Liver (tissue), 9 donors: ENCODE data around the gene MAT2A. TPM values are rescaled to one million over a fixed set of nuclear protein-coding genes. Genes with fewer than 3 reads are reported as not detected.

Source experiments
- DNase-seq: peaks from one replicate; pipeline ENCODE4 v3.0.0-alpha.2; 2017; ENCODE audit warnings: low spot score
- H3K27ac ChIP-seq, 2 donors: one replicate each; pipeline ENCODE4 v1.7.0; 2013; ENCODE audit warnings: inconsistent platforms in 2 of 2, low read length in 2 of 2, control low read depth in 1 of 2, low read depth in 1 of 2, mild to moderate bottlenecking in 1 of 2
- H3K27me3 ChIP-seq, 4 donors: one replicate each; pipeline versions ENCODE4 v1.6.1 to v1.7.0; 2013; ENCODE audit warnings: low read length in 3 of 4, inconsistent platforms in 1 of 4, mild to moderate bottlenecking in 1 of 4, moderate library complexity in 1 of 4; ENCODE audit not compliant: control insufficient read depth in 4 of 4, insufficient read depth in 4 of 4
- H3K36me3 ChIP-seq, 4 donors: one replicate each; pipeline versions ENCODE4 v1.6.1 to v1.7.0; 2013; ENCODE audit warnings: low read length in 3 of 4, mild to moderate bottlenecking in 3 of 4, low read depth in 1 of 4, moderate library complexity in 1 of 4; ENCODE audit not compliant: control insufficient read depth in 4 of 4, insufficient read depth in 3 of 4
- H3K4me1 ChIP-seq, 4 donors: one replicate each; pipeline versions ENCODE4 v1.6.1 to v1.7.0; 2013; ENCODE audit warnings: low read length in 3 of 4, mild to moderate bottlenecking in 3 of 4, moderate library complexity in 1 of 4; ENCODE audit not compliant: control insufficient read depth in 4 of 4, insufficient read depth in 4 of 4
- H3K4me3 ChIP-seq, 3 donors: one replicate each; pipeline versions ENCODE4 v1.6.1 to v1.7.0; 2013; ENCODE audit warnings: low read length in 3 of 3, control low read depth in 1 of 3, low read depth in 1 of 3, mild to moderate bottlenecking in 1 of 3
- H3K9ac ChIP-seq, 2 donors: one replicate each; pipeline ENCODE4 v1.7.0; 2013; ENCODE audit warnings: low read length in 2 of 2, mild to moderate bottlenecking in 2 of 2, moderate library complexity in 2 of 2, control low read depth in 1 of 2, low read depth in 1 of 2
- H3K9me3 ChIP-seq, 4 donors: one replicate each; pipeline versions ENCODE4 v1.6.1 to v1.7.0; 2013; ENCODE audit warnings: low read length in 3 of 4; ENCODE audit not compliant: control insufficient read depth in 4 of 4
- EGR1 ChIP-seq, 2 donors: IDR thresholded peaks; 2 replicates each; pipeline ENCODE4 v1.6.1; 2016 to 2018; ENCODE audit warnings: antibody characterized with exemption in 2 of 2, low read depth in 2 of 2
- GABPA ChIP-seq, 2 donors: IDR thresholded peaks in 1 of 2; conservative IDR thresholded peaks in 1 of 2; 2 replicates each; pipeline ENCODE4 v1.6.1; 2016; ENCODE audit warnings: antibody characterized with exemption in 2 of 2, mild to moderate bottlenecking in 1 of 2, moderate library complexity in 1 of 2
- HNF4G ChIP-seq: IDR thresholded peaks from 2 replicates; pipeline ENCODE4 v1.6.1; 2016; ENCODE audit warnings: antibody characterized with exemption
- JUND ChIP-seq, 2 donors: IDR thresholded peaks; 2 replicates each; pipeline ENCODE4 v1.6.1; 2016; ENCODE audit warnings: antibody characterized with exemption in 2 of 2
- NR2F2 ChIP-seq: IDR thresholded peaks from 2 replicates; pipeline ENCODE4 v1.6.1; 2016; ENCODE audit warnings: antibody characterized with exemption
- RAD21 ChIP-seq, 2 donors: IDR thresholded peaks; 2 replicates each; pipeline ENCODE4 v1.6.1; 2016; ENCODE audit warnings: antibody characterized with exemption in 2 of 2, mild to moderate bottlenecking in 2 of 2
- RXRA ChIP-seq, 2 donors: IDR thresholded peaks; 2 replicates each; pipeline ENCODE4 v1.6.1; 2017 to 2018; ENCODE audit warnings: antibody characterized with exemption in 2 of 2, mild to moderate bottlenecking in 1 of 2
- SP1 ChIP-seq: IDR thresholded peaks from 2 replicates; pipeline ENCODE4 v1.6.1; 2018; ENCODE audit warnings: antibody characterized with exemption, mild to moderate bottlenecking
- YY1 ChIP-seq: IDR thresholded peaks from 2 replicates; pipeline ENCODE4 v1.6.1; 2016; ENCODE audit warnings: antibody characterized with exemption, mild to moderate bottlenecking
- ZBTB33 ChIP-seq: IDR thresholded peaks from 2 replicates; pipeline ENCODE4 v1.6.1; 2016; ENCODE audit warnings: antibody characterized with exemption
- WGBS: extraction: QIAGEN DNeasy Blood & Tissue Kit; methylation state at CpG from one replicate; pipeline ENCODE4 v1.1.7; 2013; 5-methylcytosine and 5-hydroxymethylcytosine counted together
- polyA plus RNA-seq, 2 donors: library from polyadenylated mRNA; stranded (reverse) in 1 of 2; unstranded in 1 of 2; fragments of 200-250 nt in 1 of 2; fragments of >200 nt in 1 of 2; fragmentation: Nextera tagmentation in 1 of 2; extraction: Ambion mirVana in 1 of 2; gene quantifications; one replicate each; pipeline versions ENCODE4 v1.2.1 to v1.2.3, GENCODE V29; 2013 to 2015
- total RNA-seq, 2 donors: library from RNA; depleted of rRNA; stranded (reverse); fragments of >200 nt; gene quantifications; one replicate each; pipeline ENCODE4 v1.2.3, GENCODE V29; 2014
- TF ChIP-seq, protein P1 (sequence below): IDR thresholded peaks from 2 replicates; pipeline ENCODE4 v1.6.1; 2016; ENCODE audit warnings: antibody characterized with exemption
- TF ChIP-seq, protein P2 (sequence below): IDR thresholded peaks from 2 replicates; pipeline ENCODE4 v1.6.1; 2016; ENCODE audit warnings: antibody characterized with exemption, mild to moderate bottlenecking
- donor health status: healthy.
- donor health status: healthy.
- donor health status: healthy.
- donor health status: healthy.
- donor health status: healthy.

The MAT2A gene
- total and polyA plus RNA-seq, 4 donors = 48.3 to 104 (median 79.9) TPM

DNA sequence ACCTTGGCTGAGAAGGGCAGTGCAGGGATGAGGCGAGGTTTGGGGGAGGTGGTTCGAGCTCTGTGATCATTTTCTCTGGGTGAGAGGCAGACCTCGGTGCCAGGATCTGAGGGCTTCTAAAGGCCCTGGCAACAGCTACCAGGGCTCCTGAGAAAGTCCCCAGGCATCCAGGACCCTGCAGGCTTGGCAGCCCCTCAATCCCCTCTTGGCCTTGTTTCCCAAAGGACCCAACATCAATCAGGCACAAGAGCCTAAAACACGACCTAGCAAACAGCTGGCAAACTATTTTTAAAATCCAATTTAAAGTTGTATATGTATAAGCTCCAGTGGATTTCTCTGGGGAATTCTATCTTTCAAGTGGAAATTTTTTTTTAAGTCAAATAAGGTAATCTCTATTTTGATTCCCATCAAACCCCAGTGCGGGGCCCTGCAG, 15.0 kb upstream of the MAT2A start:
- DNase-seq = no peak
- H3K36me3 ChIP-seq = no peaks in the 10 kb centered on the region
- H3K4me1 ChIP-seq = peaks cover 2 to 14% (median 12%) of the 10 kb centered on the region in 4 donors
- no peak overlapping the region for H3K27ac ChIP-seq
- WGBS = 86% methylated on average over 5 of the region's 5 CpGs
- H3K9ac ChIP-seq = no peak overlapping the region
- no peaks in the 10 kb centered on the region for H3K9me3 ChIP-seq
- H3K4me3 ChIP-seq = no peak overlapping the region
- TF ChIP-seq RXRA (IDR thresholded peaks at IDR 0.05) (no peak), GABPA (IDR thresholded peaks at IDR 0.05 in 1 of 2, conservative IDR thresholded peaks at IDR 0.05 in 1 of 2) (no peak), EGR1 (IDR thresholded peaks at IDR 0.05; ENCODE audit: low read depth in 2 of 2) (no peak), YY1 (no peak), RAD21 (IDR thresholded peaks at IDR 0.05) (no peak), SP1 (no peak), NR2F2 (no peak)
- TF ChIP-seq, protein P1, sequence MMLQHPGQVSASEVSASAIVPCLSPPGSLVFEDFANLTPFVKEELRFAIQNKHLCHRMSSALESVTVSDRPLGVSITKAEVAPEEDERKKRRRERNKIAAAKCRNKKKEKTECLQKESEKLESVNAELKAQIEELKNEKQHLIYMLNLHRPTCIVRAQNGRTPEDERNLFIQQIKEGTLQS = no peak
- TF ChIP-seq, protein P2, sequence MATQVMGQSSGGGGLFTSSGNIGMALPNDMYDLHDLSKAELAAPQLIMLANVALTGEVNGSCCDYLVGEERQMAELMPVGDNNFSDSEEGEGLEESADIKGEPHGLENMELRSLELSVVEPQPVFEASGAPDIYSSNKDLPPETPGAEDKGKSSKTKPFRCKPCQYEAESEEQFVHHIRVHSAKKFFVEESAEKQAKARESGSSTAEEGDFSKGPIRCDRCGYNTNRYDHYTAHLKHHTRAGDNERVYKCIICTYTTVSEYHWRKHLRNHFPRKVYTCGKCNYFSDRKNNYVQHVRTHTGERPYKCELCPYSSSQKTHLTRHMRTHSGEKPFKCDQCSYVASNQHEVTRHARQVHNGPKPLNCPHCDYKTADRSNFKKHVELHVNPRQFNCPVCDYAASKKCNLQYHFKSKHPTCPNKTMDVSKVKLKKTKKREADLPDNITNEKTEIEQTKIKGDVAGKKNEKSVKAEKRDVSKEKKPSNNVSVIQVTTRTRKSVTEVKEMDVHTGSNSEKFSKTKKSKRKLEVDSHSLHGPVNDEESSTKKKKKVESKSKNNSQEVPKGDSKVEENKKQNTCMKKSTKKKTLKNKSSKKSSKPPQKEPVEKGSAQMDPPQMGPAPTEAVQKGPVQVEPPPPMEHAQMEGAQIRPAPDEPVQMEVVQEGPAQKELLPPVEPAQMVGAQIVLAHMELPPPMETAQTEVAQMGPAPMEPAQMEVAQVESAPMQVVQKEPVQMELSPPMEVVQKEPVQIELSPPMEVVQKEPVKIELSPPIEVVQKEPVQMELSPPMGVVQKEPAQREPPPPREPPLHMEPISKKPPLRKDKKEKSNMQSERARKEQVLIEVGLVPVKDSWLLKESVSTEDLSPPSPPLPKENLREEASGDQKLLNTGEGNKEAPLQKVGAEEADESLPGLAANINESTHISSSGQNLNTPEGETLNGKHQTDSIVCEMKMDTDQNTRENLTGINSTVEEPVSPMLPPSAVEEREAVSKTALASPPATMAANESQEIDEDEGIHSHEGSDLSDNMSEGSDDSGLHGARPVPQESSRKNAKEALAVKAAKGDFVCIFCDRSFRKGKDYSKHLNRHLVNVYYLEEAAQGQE = no peak
- H3K27me3 ChIP-seq = no peaks in the 10 kb centered on the region

DNA sequence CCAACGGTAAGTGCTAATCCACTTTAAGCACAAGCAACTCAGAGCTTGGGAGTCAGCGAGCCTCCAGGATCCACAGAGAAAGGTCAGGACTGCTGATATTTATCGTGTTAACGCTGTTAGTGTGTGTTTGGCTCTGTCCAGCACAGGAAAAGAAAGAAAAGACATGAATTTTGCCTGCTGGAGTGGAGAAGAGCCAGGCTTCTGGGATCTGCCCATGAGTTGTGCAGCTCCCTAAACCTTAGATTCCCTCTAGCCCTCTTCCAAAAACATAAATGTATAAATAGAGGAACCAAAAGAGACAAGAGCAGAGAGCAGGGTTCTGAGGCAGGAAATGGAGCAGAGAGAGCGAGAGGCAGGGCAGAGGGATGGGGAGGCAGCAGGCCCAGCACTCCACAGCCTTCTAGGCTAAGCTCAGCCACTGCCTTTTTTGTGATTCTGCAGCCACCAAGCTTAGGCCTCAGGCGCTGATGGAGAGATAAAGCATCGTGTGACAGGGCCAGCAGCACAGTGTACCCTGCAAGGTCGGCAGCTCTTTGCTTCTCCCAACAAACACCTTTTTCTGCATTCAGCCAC, 14.5 kb upstream of the MAT2A start:
- TF ChIP-seq YY1 (no peak), RXRA (IDR thresholded peaks at IDR 0.05) (no peak), ZBTB33 (no peak), JUND (IDR thresholded peaks at IDR 0.05) (no peak), SP1 (no peak), EGR1 (IDR thresholded peaks at IDR 0.05; ENCODE audit: low read depth in 2 of 2) (no peak), HNF4G (no peak), NR2F2 (no peak), GABPA (IDR thresholded peaks at IDR 0.05 in 1 of 2, conservative IDR thresholded peaks at IDR 0.05 in 1 of 2) (no peak)
- TF ChIP-seq, protein P1 = no peak
- no peaks in the 10 kb centered on the region for H3K36me3 ChIP-seq
- H3K27ac ChIP-seq = no peak overlapping the region
- no peaks in the 10 kb centered on the region for H3K9me3 ChIP-seq
- 65% methylated on average over 8 of the region's 8 CpGs for WGBS
- no peak overlapping the region for H3K9ac ChIP-seq
- H3K27me3 ChIP-seq = no peaks in the 10 kb centered on the region
- DNase-seq = no peak
- H3K4me1 ChIP-seq = peaks cover 2 to 14% (median 12%) of the 10 kb centered on the region in 4 donors
- H3K4me3 ChIP-seq = no peak overlapping the region
